ENCODE measurements around the gene GPR31. TPM values are rescaled to one million over a fixed set of nuclear protein-coding genes. Genes with fewer than 3 reads are reported as not detected.
A peak's percentile ranks its signal among the peaks of the same experiment; 100 is the strongest.

The GPR31 gene
- total RNA-seq, 1 donor from 2014 or later: not detected

DNA sequence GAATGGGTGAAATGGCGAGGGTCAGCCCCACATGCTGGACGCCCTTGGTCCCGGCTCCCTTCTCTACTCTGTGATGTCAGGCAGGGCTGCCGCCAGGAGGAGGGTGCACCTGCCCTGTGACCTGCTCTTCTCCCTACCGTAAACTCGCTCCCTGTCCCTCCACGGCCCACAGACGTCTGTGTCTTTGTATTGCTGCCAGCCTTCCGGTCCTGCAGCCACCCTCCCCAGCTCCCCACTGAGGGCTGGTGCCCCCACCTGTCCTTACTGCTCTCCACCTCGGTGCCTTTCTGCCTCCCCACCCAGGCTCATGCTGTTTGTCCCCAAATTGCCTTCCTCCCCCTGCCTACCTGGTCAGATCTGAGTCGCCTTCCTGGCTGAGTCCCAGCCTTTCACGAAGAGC, 38.9 kb downstream of the GPR31 start:
- DNase-seq: no peak

DNA sequence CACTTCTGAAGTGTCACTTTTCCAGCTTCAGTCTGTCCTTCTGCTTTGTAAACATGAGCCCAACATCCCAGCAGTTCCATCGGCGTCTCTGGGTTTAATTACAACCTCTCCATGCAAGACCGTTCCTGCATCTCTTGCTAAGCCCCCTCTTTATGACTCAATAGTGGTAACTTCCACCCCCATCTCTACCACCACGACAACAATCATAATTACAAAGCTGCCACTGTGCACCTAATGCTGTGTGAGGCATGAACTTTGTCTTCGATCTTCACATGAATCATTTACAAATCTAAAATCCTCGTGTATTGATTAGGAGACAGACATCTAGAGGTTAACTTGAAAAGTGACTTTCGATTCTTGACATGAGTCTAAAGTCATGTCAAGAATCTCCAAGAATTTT, 39.8 kb downstream of the GPR31 start:
- no peak for DNase-seq

DNA sequence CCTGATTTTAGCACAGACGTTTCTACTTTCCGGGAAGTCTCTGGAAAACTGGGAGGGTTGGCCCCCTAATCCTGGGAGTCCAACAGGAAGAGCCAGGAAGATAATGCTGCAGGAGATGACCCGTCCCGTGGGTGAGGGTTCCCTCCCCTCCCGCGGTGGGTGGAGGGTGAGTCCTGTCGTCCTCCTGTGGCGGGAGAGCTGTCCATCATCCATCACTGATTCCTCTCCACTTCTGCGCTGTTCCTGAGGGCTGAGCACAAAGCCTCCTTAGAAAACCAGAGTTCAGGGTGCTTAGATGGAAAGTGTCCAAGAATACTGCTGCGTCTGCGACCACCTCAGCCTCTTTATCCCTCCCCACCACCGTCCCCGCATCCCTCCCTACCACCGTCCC, 40.9 kb downstream of the GPR31 start:
- no peak for DNase-seq

DNA sequence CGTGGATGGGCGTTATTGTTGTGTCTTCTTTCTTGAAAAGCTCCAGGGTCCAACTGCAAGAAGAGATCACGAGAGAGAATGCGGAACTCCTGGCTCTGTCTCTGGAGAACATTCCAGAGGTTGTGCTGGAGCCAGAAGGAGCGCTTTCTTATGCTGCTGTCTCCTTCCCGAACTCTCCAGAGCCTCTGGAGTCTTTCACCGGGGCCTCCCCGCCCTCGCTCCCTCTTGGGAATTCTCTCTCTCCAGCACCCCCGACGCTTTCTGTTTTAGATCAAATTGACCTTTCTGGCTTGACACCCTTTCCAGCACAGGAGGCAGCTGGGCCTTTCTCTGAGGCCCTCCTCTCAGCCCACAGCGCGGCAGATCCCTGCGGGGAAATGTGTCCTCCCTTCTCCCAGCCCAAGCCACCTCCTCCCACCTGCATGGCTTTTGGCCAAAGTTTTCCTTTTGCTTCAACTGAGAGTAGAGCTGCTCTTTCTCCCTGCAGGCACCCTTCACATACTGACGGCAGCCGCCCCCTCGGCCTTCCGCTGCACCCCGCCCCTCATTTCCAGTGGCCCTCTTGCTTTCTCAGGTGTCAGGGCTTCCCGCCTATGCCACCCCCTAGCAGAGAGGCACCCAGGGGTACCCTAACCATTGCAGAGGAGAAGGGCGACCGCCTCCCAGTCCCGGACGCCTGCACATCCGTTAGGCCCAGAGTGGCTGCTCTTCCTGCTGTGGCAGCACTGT, 41.5 kb downstream of the GPR31 start:
- DNase-seq: peak; percentile 61

DNA sequence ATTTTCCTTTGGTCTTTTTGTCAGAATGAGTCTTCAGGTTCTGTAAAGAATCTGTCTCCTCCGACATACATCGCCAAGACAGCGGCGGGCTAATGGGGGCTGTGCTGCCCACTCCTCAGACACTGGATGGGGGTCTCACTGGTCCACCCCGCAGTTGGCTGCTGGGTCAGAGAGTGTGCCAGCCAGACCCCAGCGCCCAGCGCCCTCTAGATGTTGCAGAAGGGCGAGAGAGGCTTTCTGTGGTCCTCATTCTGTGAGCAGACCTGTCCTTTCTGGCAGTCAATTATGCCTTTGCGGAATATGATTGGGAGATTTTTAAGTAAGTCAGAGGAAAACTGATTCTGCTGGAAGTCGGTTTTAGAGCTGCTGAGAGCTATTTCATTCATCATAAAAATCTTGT, 42.7 kb downstream of the GPR31 start:
- no peak for DNase-seq

DNA sequence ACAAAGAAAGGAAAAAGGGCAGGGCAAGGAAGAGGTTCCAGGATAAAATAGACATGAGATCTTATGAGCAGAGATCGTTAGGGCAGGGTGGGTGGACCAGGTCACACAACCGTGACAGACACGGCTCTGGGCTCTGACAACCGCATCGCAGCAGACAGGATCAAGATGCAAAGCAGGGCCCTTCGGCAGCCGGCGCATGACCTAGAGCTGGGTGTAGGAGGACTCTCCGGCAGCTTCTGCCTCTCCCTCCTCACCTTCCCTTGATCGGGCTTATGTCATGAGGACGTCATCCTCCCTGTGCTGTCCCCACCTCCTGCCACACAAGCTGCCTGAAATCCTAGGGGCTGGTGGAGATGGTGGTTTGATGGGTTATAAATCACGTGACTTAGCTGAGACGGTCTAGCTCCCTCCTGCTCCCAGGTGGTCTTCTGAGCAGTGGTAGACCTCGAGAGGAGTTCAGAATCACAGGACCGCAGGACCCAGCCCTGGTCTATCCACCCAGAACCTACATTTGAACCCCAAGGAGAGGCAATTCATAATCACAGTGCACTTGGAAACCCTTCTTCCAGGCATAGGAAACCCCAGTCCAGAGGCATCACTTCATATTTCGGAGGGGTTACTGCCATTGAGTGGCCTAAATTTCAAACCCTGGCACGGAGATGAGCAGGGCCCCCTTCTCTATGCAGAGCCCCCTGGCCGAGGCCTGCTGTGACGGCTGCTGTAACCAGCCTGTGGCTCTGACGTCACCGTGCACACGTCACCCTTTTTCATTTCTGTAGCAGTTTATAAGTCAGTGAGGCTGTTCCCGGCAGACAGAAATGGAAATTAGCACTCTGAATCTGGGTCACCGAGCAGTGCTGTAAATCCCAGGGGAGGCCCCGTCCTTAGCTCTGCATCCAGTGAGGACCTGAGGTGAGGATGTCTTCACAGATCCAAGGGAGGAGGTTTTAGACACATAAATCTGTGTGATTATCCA, 43.6 kb downstream of the GPR31 start:
- DNase-seq: no peak

DNA sequence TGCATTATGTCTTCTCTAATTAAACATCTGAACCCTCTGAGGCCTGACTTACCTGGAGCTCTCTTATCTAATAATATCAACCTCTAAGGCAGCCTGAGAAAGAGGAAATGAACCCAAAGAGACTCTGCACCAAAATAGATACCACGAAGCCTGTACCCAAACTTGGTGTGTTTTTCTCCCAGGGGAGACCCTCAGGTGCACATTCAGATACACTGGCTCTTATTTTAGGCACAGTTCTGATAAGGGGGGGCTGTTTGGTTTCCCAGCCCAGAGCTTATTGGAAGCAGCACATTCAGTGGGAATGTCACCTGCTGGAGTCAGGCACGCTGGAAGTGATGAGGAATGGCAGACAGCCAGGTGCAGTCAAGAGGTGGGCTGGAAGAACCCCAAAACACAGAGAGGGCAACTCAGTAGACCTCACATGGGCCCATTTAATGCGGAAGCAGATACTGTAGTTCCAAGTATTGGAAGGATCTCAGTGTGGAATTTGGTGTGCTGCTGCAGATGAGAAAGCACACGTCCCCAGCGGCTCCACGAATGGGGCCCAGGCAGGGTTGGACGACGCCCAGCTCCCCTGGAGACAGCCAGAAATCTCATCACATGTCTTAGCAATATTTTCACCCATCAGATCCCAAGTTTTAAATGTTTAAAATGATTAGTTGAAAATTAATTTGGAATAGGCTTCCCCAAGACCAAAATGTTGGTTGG, 44.6 kb downstream of the GPR31 start:
- DNase-seq: no peak

DNA sequence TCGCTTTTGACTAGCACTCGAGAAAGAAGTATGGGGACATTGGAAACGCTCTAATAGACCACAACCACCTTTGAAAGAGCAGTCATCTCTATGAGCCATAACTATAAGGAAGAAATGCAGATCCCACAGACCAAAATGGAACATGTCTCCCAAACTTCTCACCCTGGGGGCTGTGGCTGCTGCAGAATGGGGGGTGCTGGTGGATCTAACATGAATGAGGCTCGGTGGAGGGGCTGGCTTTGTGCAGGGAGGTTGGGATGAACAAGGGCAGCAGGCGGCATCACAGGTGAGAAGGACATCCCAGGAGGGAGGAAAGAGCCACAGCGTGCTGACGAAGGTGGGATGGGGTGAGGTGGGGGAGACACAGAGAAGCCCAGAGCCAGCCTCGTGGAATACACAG, 45.4 kb downstream of the GPR31 start:
- DNase-seq: no peak

DNA sequence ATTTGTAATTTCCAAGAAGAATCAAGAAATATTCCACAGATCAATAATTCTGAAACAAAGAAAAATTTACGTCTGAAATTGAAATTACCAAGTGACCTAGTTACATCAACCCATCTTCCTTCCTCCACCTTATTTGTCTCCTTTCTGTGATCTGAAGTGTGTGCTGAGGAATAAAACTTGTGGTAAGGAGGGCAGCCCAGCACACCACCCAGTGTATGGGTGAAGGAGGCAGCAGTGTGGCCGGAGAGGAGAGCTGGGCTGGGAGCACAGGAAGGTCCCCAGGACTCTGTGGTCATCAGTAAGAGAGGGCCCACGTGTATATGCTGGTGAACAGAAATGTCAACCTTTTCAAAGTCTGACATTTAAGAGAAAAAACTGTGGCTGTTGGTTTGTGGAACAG, 46.2 kb downstream of the GPR31 start:
- DNase-seq: no peak

DNA sequence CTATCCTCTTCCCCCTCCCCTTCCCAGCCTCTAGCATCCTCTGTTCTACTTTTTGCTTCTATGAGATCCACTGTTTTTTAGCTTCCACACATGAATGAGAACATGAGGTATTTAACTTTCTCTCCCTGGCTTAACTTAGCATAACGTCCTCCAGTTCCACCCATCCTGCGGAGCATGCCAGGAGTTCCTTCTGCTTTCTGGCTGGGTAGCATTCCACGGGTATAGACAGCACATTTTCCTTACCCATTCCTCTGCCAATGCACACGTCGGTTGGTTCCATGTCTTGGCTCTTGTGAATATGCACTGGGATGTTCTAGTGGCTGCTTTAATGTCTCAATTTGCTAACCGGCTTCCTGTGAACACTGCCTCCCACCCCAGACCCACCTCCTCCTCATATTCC, 48.1 kb downstream of the GPR31 start:
- no peak for DNase-seq

DNA sequence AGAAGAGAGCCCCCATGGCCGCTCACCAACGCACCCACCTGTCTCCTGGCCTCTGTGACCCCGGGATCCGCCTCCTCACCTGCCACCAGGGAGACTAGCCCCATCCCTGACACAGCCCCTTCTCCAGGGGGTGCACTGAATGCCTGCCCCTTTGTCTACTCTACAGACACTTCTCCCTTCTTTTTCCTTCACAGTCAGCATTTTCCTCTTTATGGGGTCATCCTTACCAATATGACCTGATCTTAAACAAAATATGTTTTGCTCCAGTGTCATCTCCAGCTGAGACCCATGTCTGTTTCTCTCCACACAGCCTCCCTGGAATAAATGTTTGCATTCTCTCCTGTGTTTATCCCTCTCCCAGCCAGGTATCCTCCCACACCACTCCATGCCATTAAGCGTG, 49.5 kb downstream of the GPR31 start:
- no peak for DNase-seq

DNA sequence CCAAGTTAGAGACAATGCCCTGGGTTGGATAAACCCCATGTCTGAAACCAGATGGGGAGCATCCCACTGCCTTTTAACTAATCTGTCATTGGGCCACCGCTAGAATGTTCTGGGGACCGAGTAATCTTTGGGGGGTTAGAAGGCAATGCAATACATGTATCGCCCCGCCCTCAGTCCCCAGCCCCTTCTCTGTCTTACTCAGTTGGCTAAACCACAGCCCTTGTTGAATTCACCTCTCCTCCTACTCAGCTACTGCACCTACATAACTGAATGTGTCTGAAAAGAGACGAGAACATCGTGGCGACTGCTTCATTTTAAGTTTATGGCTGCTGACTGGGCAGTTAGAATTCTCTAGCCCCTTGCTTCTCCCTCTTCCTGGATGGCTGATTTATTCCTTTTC, 50.0 kb downstream of the GPR31 start:
- DNase-seq: no peak

DNA sequence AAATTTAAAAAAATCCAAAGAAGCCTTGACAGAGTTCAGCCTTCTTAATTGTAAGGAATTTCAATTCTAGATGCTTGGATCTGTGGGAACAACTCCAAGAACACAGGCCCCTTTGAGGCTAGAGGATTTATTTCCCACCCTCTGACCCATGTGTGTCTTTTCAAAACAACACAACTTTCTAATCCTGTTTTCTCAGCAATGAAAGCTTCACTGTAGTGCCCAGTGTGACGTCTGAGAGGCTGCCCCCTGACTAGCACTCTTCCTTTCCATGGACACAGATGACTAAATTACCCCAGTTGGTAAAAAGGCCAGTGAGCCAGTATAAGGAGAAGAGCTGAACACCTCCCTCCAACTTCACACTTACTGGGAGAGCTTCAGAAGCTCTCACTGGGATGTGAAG, 51.4 kb downstream of the GPR31 start:
- no peak for DNase-seq

Other genes starting within 250 kb of the GPR31 start
- 32.8 TPM for gene RNASET2, start 201.4 kb downstream of the GPR31 start, total RNA-seq
- gene CEP43, start 158.6 kb downstream of the GPR31 start, total RNA-seq: 21.4 TPM
- gene CCR6, start 34.9 kb downstream of the GPR31 start, total RNA-seq: 0.30 TPM
- gene UNC93A, start 133.3 kb upstream of the GPR31 start, total RNA-seq: 0.69 TPM
- gene TTLL2, start 167.1 kb upstream of the GPR31 start, total RNA-seq: not detected